Muscle of leg (tissue), 16 donors: ENCODE data around the gene CHCHD4. TPM values are rescaled to one million over a fixed set of nuclear protein-coding genes. Genes with fewer than 3 reads are reported as not detected.

Source experiments
- DNase-seq: peaks from one replicate; pipeline ENCODE4 v3.0.0; 2013
- H3K27ac ChIP-seq: one replicate; pipeline ENCODE4 v1.5.1; 2013; ENCODE audit warnings: mild to moderate bottlenecking, low read length, control low read depth
- H3K27me3 ChIP-seq: one replicate; pipeline ENCODE4 v1.6.1; 2013; ENCODE audit warnings: low read length; ENCODE audit not compliant: control insufficient read depth, insufficient read depth
- H3K36me3 ChIP-seq: one replicate; pipeline ENCODE4 v1.6.1; 2013; ENCODE audit warnings: low read length; ENCODE audit not compliant: control insufficient read depth, insufficient read depth
- H3K4me1 ChIP-seq: one replicate; pipeline ENCODE4 v1.6.1; 2013; ENCODE audit warnings: low read length; ENCODE audit not compliant: control insufficient read depth, insufficient read depth
- H3K4me3 ChIP-seq: one replicate; pipeline ENCODE4 v1.5.1; 2013; ENCODE audit warnings: low read length, control low read depth
- H3K9me3 ChIP-seq: replicated peaks from 2 replicates; pipeline ENCODE4 v1.6.1; 2013; ENCODE audit warnings: low read depth, low read length; ENCODE audit not compliant: control insufficient read depth
- WGBS: methylation state at CpG from one replicate; pipeline ENCODE4 v1.1.5; 2013; ENCODE audit warnings: missing lambda C conversion rate; ENCODE audit not compliant: insufficient coverage; 5-methylcytosine and 5-hydroxymethylcytosine counted together
- long read RNA-seq, 11 donors: transcript quantifications; one replicate each; lab custom pipeline, GENCODE V29; 2026
- polyA plus RNA-seq, 8 donors: library from polyadenylated mRNA; unstranded; fragments of 120-200 nt; gene quantifications; one replicate each; pipeline versions ENCODE4 v1.2.1 to v1.2.3, GENCODE V29; 2013; ENCODE audit warnings: inconsistent platforms in 1 of 8, low replicate concordance in 1 of 8; ENCODE audit not compliant: insufficient read length in 8 of 8, insufficient read depth in 1 of 8
- total RNA-seq: library from RNA; stranded (reverse); fragments of 120-200 nt; gene quantifications from one replicate; pipeline ENCODE4 v1.2.4, GENCODE V29; 2013

The CHCHD4 gene
- total RNA-seq: 13.8 TPM
- 10 to 100 TPM; 12.1 to 15.3 (median 12.9) TPM for polyA plus RNA-seq
- long read RNA-seq, donor 1, partial matches to known transcripts: 0 of 5 reads
- long read RNA-seq, donor 1, other reads (novel, unspliced or antisense): 0 of 5 reads
- long read RNA-seq, donor 2, partial matches to known transcripts: 0 of 2 reads
- long read RNA-seq, donor 2, other reads (novel, unspliced or antisense): 0 of 2 reads
- long read RNA-seq, donor 3, transcript CHCHD4-202 (3 exons, 1,405 nt): major isoform, 7 of 9 reads
- long read RNA-seq, donor 3, partial matches to known transcripts: 0 of 9 reads
- long read RNA-seq, donor 3, other reads (novel, unspliced or antisense): 0 of 9 reads
- long read RNA-seq, donor 4, transcript CHCHD4-202 (3 exons, 1,405 nt): major isoform, 6 of 9 reads
- long read RNA-seq, donor 4, partial matches to known transcripts: 0 of 9 reads
- long read RNA-seq, donor 4, other reads (novel, unspliced or antisense): 0 of 9 reads
- long read RNA-seq, donor 5, transcript CHCHD4-202 (3 exons, 1,405 nt): major isoform, 11 of 15 reads
- long read RNA-seq, donor 5, partial matches to known transcripts: 0 of 15 reads
- long read RNA-seq, donor 5, other reads (novel, unspliced or antisense): 0 of 15 reads
- long read RNA-seq, donor 6, transcript CHCHD4-202 (3 exons, 1,405 nt): major isoform, 10 of 10 reads
- long read RNA-seq, donor 6, partial matches to known transcripts: 0 of 10 reads
- long read RNA-seq, donor 6, other reads (novel, unspliced or antisense): 0 of 10 reads
- long read RNA-seq, donor 7, transcript CHCHD4-202 (3 exons, 1,405 nt): major isoform, 7 of 9 reads
- long read RNA-seq, donor 7, partial matches to known transcripts: 0 of 9 reads
- long read RNA-seq, donor 7, other reads (novel, unspliced or antisense): 0 of 9 reads
- long read RNA-seq, donor 8, transcript CHCHD4-202 (3 exons, 1,405 nt): major isoform, 8 of 8 reads
- long read RNA-seq, donor 8, partial matches to known transcripts: 0 of 8 reads
- long read RNA-seq, donor 8, other reads (novel, unspliced or antisense): 0 of 8 reads
- long read RNA-seq, donor 9, partial matches to known transcripts: 0 of 5 reads
- long read RNA-seq, donor 9, other reads (novel, unspliced or antisense): 0 of 5 reads
- long read RNA-seq, donor 10, transcript CHCHD4-202 (3 exons, 1,405 nt): major isoform, 7 of 10 reads
- long read RNA-seq, donor 10, partial matches to known transcripts: 0 of 10 reads
- long read RNA-seq, donor 10, other reads (novel, unspliced or antisense): 0 of 10 reads
- long read RNA-seq, donor 11, transcript CHCHD4-202 (3 exons, 1,405 nt): major isoform, 6 of 7 reads
- long read RNA-seq, donor 11, partial matches to known transcripts: 0 of 7 reads
- long read RNA-seq, donor 11, other reads (novel, unspliced or antisense): 0 of 7 reads

DNA sequence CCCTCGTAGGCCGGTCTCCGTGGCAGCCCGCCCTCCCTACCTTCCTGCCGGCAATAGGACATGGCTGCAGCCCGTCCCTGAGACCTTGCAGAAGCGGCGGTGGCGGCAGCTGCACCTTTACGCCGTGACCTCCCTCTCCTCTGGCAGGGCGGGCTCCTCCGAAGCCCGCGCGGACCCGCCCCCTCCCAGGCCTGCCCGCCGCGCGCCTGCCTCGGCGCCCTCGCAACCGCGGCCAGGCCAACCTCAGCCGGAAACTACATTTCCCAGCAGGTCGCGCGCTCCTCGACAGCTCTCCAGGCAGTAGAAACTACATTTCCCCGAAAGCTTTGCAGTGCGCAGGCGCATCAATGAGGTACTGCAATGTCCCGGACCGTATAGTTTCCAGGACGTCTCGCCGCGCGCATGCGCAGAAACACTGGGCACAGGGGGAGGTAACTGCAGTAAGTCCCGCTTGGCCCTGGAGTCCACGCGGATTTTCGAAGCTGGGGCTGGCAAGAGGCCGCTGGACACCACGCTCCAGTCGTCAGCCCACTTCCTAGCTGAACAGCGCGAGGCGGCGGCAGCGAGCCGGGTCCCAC, at the start of gene CHCHD4, which contains the start of gene TMEM43:
CHCHD4 (minus strand) TSS at position 256 of the 578 bp plus-strand sequence; CDS start at position 62, 194 bp downstream.
TMEM43 (plus strand) TSS at position 438 of the 578 bp plus-strand sequence. CDS start 142 bp downstream, outside the sequence.
- H3K4me1 ChIP-seq: peaks cover 21% of the 10 kb centered on the region
- peak within 1 kb of the TSS; percentile 93 for H3K4me3 ChIP-seq
- under 1% methylated on average over 55 of the region's 55 CpGs for WGBS
- H3K27me3 ChIP-seq: no peaks in the 10 kb centered on the region
- H3K36me3 ChIP-seq: peaks cover 51% of the 10 kb centered on the region
- no peaks in the 10 kb centered on the region for H3K9me3 ChIP-seq
- peak within 1 kb of the TSS; percentile 98 for H3K27ac ChIP-seq
- peak; percentile 100 for DNase-seq

DNA sequence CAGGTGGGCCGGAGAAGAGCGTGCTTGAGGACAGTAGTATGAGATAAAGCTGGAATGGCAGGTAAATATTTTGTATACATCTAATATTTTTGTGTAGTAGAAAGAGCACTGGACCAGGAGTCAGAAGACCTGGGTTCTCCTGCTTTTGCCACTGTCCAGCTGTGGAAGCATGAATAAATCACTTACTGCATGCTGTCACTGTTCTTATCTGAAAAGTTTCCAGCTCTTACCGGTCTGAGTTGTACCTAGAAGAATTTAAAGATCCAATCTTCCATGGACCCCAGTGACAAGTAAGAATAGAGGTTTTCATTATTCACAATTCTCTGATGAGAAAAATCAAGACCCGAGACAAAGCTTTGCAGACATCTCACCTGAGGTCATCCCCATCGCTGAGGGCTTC, 47.8 kb upstream of the CHCHD4 start:
- 93% methylated on average over 2 of the region's 5 CpGs for WGBS

GRCh38 chr3:14170531-14171159, 46.0 kb upstream of the CHCHD4 start:
- H3K27ac ChIP-seq: no peak overlapping the region
- peaks cover 58% of the 10 kb centered on the region for H3K36me3 ChIP-seq
- no peaks in the 10 kb centered on the region for H3K27me3 ChIP-seq
- no peaks in the 10 kb centered on the region for H3K4me1 ChIP-seq
- DNase-seq: no peak
- H3K9me3 ChIP-seq: no peaks in the 10 kb centered on the region
- H3K4me3 ChIP-seq: no peak overlapping the region
- WGBS: no CpG with 5 or more reads among the region's 2 CpGs

More for the DNA sequence above, 47.8 kb upstream of the CHCHD4 start:
- Histone ChIP-seq H3K27ac (no peak overlapping the region), H3K4me3 (no peak overlapping the region), H3K27me3 (no peaks in the 10 kb centered on the region), H3K36me3 (peaks cover 41% of the 10 kb centered on the region), H3K4me1 (peaks cover 4% of the 10 kb centered on the region), H3K9me3 (no peaks in the 10 kb centered on the region)
- no peak for DNase-seq

DNA sequence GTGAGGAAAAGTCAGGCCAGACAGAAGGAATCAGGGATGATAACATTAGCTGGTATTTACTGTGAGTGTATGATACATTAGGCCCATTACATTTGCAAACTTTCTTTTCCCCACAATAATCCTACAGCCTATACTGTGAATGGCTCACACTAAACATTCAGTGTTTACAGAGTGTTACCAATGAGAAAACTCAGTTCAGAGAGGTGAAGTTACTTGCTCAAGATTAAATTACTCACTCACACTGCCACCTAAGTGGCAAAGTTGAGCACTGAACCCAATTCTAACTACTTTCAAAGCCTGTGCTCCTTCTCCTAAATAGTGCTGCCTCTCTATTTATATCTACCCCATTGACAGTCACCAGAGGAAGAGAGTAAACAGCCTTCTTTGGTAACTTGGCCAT, 45.2 kb upstream of the CHCHD4 start:
- Histone ChIP-seq H3K4me1 (no peaks in the 10 kb centered on the region), H3K36me3 (peaks cover 65% of the 10 kb centered on the region), H3K27ac (no peak overlapping the region), H3K9me3 (no peaks in the 10 kb centered on the region), H3K4me3 (no peak overlapping the region), H3K27me3 (no peaks in the 10 kb centered on the region)
- DNase-seq: no peak

- Histone ChIP-seq H3K36me3 (peaks cover 70% of the 10 kb centered on the region), H3K27me3 (no peaks in the 10 kb centered on the region), H3K27ac (no peak overlapping the region), H3K9me3 (no peaks in the 10 kb centered on the region), H3K4me1 (no peaks in the 10 kb centered on the region), H3K4me3 (no peak overlapping the region)
- 100% methylated on average over 1 of the region's 2 CpGs for WGBS
- DNase-seq: no peak
These were observed 44.8 kb upstream of the CHCHD4 start for GRCh38 chr3:14169435-14169834.

DNA sequence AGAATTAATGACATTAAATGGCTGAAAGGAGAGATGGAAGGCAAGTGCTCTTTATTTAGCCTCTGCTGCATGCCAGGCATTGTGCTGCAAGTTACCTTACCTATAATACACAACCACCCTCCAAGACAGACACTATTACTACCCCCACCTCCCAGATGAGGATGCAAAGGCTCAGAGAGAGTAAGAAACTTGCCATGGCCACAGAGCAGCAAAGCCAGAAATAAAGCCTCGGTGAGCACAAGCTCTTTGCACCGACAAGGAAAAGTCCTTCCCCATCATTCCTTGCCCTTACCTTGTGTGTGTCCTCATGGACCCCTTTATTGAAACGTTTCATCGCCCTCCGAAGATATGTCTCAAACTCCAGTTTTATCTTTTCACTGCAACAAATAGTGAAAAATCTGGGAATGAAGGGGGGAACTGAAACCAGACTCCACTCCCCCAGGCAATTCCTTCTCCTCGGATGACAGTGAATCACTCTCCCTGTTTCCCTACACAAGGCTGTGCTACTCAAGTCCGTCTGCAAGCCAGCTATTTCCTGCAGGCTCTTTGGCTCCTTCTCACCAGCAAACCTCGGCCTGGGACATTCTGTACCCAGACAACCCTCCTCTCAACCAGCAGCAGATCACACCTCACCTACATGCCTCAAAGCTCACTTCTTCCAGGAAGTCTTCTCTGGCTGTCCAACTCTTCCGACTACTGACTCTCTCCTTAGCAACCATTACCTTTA, 42.4 kb upstream of the CHCHD4 start:
- Histone ChIP-seq H3K4me1 (no peaks in the 10 kb centered on the region), H3K4me3 (no peak overlapping the region), H3K36me3 (peaks cover 75% of the 10 kb centered on the region), H3K9me3 (peaks cover 3% of the 10 kb centered on the region), H3K27me3 (no peaks in the 10 kb centered on the region), H3K27ac (no peak overlapping the region)
- 86% methylated on average over 4 of the region's 9 CpGs for WGBS
- no peak for DNase-seq

GRCh38 chr3:14162178-14162577, 37.5 kb upstream of the CHCHD4 start:
- Histone ChIP-seq H3K4me1 (no peaks in the 10 kb centered on the region), H3K4me3 (no peak overlapping the region), H3K36me3 (peaks cover 78% of the 10 kb centered on the region), H3K9me3 (peaks cover 13% of the 10 kb centered on the region), H3K27me3 (no peaks in the 10 kb centered on the region), H3K27ac (no peak overlapping the region)
- DNase-seq: no peak
- no CpG with 5 or more reads among the region's 2 CpGs for WGBS

DNA sequence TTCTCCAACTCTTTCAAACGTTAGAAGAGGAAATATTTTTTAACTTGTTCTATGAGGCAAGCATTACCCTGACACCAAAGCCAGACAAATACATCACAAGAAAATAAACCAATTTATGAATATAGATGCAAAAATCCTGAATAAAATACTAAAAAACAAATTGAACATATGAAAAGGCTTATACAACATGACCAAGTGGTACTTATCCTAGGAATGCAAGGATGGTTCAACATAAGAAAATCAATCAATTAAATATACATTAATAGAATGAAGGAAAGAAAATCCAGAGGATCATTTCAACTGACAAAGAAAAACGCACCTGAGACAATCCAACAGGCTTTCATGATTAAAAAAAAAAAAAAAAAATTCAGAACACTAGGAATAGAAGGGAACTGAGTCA, 36.6 kb upstream of the CHCHD4 start:
- DNase-seq: no peak
- Histone ChIP-seq H3K9me3 (peaks cover 13% of the 10 kb centered on the region), H3K36me3 (peaks cover 79% of the 10 kb centered on the region), H3K4me1 (no peaks in the 10 kb centered on the region), H3K27ac (no peak overlapping the region), H3K4me3 (no peak overlapping the region), H3K27me3 (no peaks in the 10 kb centered on the region)
- no CpG with 5 or more reads among the region's 2 CpGs for WGBS
